HUES6 (cell line): ENCODE data around the gene GSE1.

Experiments used
- H3K27ac ChIP-seq: 2 replicates; pipeline ENCODE4 v1.7.0; 2013; ENCODE audit warnings: low read depth, mild to moderate bottlenecking, low read length, inconsistent platforms
- H3K27me3 ChIP-seq: 2 replicates; pipeline ENCODE4 v1.6.1; 2013; ENCODE audit warnings: low read length; ENCODE audit not compliant: control insufficient read depth, insufficient read depth
- H3K36me3 ChIP-seq: 2 replicates; pipeline ENCODE4 v1.6.1; 2013; ENCODE audit warnings: low read length; ENCODE audit not compliant: control insufficient read depth, insufficient read depth
- H3K4me1 ChIP-seq: 2 replicates; pipeline ENCODE4 v1.6.1; 2013; ENCODE audit warnings: low read length; ENCODE audit not compliant: control insufficient read depth, insufficient read depth
- H3K4me3 ChIP-seq: 2 replicates; pipeline ENCODE4 v1.5.1; 2013; ENCODE audit warnings: low read depth, low read length
- H3K9ac ChIP-seq: one replicate; pipeline ENCODE4 v1.6.1; 2013; ENCODE audit warnings: mild to moderate bottlenecking, low read length
- H3K9me3 ChIP-seq: 2 replicates; pipeline ENCODE4 v1.6.1; 2013; ENCODE audit warnings: low read depth, low read length; ENCODE audit not compliant: control insufficient read depth, insufficient read depth

The GSE1 gene

DNA sequence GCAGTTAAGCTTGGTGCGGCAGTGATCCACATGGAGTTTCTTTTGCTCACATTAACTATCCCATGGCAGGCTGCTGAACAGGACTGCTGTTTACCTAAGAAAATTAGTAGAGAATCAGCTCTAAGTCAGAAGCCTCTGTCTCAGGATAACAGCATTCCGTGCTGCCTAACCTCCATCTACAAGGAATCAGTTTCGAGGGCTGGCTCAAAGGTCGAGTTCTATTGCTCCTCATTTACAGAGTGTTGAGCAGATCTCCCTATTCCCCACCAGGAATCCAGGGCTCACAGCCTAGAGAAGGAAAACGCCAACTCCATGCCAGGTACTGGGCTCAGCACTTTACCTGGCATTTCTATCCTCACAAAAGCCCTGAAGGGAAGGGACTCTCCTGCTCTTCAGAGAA lies 65.7 kb downstream of the GSE1 start:
- Histone ChIP-seq H3K36me3 (peaks cover 88% of the 10 kb centered on the region), H3K4me3 (no peak overlapping the region), H3K27ac (no peak overlapping the region), H3K9me3 (no peaks in the 10 kb centered on the region), H3K4me1 (no peaks in the 10 kb centered on the region), H3K27me3 (no peaks in the 10 kb centered on the region), H3K9ac (no peak overlapping the region)

DNA sequence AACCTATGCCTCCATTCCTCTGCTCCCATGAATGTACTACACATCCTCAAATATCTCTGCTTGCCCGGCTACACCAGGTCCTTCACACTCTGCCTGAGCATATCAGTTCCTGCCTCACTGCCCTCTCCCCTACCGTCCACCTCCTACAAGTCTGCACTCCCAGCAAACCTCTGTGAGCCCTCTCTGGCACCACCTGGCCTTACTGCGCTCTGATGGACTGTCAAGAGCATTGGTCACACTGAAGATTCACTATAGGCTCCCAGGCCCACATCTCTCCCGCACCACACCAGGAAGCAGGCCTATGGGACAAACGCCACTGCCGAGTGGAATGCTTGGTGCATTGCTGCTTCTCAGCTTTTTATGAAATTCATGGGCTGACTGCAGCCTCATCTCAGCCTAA lies 66.7 kb downstream of the GSE1 start:
- Histone ChIP-seq H3K36me3 (peaks cover 86% of the 10 kb centered on the region), H3K27ac (no peak overlapping the region)

DNA sequence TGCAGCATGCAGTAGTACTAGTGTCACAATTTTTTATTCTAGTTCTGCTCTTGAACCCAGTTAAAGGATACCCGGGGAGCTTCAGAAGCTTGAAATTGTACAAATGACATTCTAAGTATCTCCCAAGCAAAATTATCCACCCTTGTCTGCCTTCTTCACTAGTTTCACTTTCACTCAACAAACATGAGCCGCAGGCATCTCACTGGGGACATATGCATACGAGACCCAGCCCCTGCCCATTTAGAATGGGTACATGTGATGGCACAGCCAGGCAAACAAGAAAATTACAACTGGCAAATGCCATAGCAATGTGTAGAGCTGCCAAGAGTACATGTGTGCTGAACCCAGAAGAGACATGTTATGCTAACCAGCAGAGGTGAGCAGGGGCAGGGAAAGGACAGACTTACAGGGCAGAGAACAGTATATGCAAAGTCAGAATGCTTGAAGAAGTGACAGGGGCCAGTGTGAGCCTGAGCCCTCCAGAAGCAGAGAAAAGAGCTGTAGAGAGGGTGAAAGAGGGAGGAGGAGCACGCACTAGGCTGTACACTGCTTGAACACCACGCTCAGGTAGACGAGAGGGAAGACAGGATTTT lies 67.3 kb downstream of the GSE1 start:
- peaks cover 86% of the 10 kb centered on the region for H3K36me3 ChIP-seq
- no peaks in the 10 kb centered on the region for H3K9me3 ChIP-seq
- no peaks in the 10 kb centered on the region for H3K4me1 ChIP-seq
- no peak overlapping the region for H3K9ac ChIP-seq
- no peak overlapping the region for H3K27ac ChIP-seq
- H3K4me3 ChIP-seq, result no peak overlapping the region
- H3K27me3 ChIP-seq, result no peaks in the 10 kb centered on the region

More for the DNA sequence above, 66.7 kb downstream of the GSE1 start:
- Histone ChIP-seq H3K27me3 (no peaks in the 10 kb centered on the region), H3K9me3 (no peaks in the 10 kb centered on the region), H3K4me3 (no peak overlapping the region), H3K4me1 (no peaks in the 10 kb centered on the region), H3K9ac (no peak overlapping the region)

DNA sequence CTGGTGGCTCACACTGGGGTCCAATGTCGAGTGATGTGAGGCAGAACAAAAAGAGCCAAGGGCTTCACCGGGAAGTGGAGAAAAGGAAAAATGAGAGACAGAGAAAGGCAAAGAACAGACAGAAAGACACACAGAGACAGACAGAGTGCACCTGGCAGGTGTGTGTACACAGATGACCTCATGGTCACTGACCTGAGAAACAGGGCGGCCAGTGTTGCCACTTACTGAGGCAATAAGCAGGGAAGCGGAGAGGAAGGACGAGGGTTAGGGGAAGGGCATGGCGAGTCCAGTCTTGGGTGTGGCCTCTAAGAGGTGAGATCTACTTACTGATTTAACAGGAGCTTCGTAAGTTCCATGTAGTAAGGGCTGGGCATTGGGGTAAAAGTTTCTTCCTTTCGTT lies 68.1 kb downstream of the GSE1 start:
- H3K9ac ChIP-seq, result no peak overlapping the region
- no peak overlapping the region for H3K27ac ChIP-seq
- no peaks in the 10 kb centered on the region for H3K4me1 ChIP-seq
- H3K4me3 ChIP-seq, result no peak overlapping the region
- H3K27me3 ChIP-seq, result no peaks in the 10 kb centered on the region
- H3K9me3 ChIP-seq, result no peaks in the 10 kb centered on the region
- H3K36me3 ChIP-seq, result peaks cover 83% of the 10 kb centered on the region

DNA sequence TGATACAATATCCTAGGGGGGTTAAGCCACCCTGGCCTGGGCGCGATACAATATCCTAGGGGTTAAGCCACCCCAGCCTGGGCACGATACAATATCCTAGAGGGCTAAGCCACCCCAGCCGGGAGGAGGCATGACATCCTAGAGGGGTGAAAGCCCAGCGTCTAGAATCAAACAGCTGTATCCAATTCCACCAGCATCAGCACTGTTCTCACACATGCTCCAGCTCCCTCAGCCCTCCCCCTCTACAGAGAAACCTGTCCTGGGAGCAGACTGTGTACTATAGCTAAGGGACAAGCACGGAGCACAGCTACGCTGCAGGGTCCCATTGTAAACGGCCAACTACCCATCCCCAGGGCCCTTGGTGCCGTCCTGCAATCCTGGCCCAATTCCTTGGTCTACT lies 69.4 kb downstream of the GSE1 start:
- Histone ChIP-seq H3K4me3 (no peak overlapping the region), H3K27ac (no peak overlapping the region), H3K4me1 (no peaks in the 10 kb centered on the region), H3K27me3 (no peaks in the 10 kb centered on the region), H3K9ac (no peak overlapping the region), H3K36me3 (peaks cover 75% of the 10 kb centered on the region), H3K9me3 (no peaks in the 10 kb centered on the region)

DNA sequence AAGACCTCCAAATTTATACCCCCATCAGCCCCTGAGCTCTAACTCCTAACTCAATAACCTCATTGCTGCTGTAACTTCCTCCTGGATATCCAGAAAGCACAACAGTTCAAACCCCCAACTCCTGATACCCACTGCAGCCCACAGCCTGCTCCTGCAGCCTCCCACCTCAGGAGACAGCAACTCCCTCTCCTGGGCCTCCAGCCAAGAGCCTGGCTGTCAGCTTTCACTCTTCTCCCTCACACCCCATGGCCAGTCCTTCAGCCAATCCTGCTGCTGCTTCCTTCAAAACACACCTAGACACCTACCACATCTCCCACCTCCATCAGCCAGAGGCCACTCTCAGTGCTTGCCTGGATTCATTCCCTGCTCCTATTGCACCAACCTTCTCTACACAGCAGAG lies 70.2 kb downstream of the GSE1 start:
- H3K27ac ChIP-seq, result no peak overlapping the region
- H3K9me3 ChIP-seq, result no peaks in the 10 kb centered on the region
- no peak overlapping the region for H3K9ac ChIP-seq
- H3K4me1 ChIP-seq, result no peaks in the 10 kb centered on the region
- no peaks in the 10 kb centered on the region for H3K27me3 ChIP-seq
- no peak overlapping the region for H3K4me3 ChIP-seq
- H3K36me3 ChIP-seq, result peaks cover 67% of the 10 kb centered on the region

DNA sequence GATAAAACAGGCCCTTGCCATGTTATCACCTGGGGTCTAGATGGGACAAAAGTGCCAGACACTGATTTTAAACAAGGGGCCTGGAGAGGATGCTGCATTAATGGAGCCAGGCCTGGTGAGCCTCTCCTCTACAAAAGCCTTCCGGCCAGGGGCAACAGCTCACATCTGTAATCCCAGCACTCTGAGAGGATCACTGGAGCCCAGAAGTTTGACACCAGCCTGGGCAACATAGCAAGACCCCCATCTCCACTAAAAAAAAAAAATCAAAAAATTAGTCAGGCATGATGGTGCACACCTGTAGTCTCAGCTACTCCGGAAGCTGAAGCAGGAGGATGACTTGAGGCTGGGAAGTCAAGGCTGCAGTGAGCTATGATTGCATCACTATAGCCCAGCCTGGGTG lies 72.1 kb downstream of the GSE1 start:
- no peak overlapping the region for H3K27ac ChIP-seq
- no peak overlapping the region for H3K4me3 ChIP-seq
- peaks cover 7% of the 10 kb centered on the region for H3K4me1 ChIP-seq
- H3K9me3 ChIP-seq, result no peaks in the 10 kb centered on the region
- H3K27me3 ChIP-seq, result peaks cover 8% of the 10 kb centered on the region; the same call in 1 of the 2 replicates
- H3K9ac ChIP-seq, result no peak overlapping the region
- peaks cover 48% of the 10 kb centered on the region for H3K36me3 ChIP-seq

DNA sequence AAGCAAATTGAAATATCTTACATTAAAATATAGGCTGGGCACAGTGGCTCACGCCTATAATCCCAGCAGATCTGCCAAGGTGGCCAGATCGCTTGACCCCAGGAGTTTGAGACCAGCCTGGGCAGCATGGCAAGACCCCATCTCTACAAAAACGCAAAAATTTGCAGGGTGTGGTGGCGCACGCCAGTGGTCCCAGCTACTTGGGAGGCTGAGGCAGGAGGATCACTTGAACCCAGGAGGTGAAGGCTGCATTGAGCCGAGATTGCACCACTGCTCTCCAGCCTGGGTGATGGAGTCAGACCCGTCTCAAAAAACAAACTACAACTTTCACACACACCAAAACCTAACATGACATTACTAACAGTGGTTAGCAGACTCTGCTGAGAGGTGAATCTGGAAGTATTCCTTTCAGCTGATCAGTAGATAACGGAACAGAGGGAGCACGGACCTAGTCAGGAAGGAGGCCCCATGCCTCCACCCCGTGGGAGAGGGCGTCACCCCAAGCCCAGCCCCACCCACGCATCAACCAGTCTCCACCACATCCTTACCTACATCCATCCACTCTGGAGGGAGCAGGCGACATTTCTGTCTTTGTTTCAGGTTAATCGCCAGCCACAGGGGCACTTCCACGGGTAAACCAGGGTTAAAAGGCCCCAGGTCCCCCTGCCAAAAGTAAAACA lies 73.9 kb downstream of the GSE1 start:
- H3K9me3 ChIP-seq, result no peaks in the 10 kb centered on the region
- H3K27me3 ChIP-seq, result peaks cover 13% of the 10 kb centered on the region; the same call in 1 of the 2 replicates
- H3K4me1 ChIP-seq, result peaks cover 7% of the 10 kb centered on the region
- H3K4me3 ChIP-seq, result peak overlapping the region; percentile 95; the same call in 1 of the 2 replicates
- H3K9ac ChIP-seq, result no peak overlapping the region
- H3K36me3 ChIP-seq, result peaks cover 32% of the 10 kb centered on the region
- H3K27ac ChIP-seq, result no peak overlapping the region

DNA sequence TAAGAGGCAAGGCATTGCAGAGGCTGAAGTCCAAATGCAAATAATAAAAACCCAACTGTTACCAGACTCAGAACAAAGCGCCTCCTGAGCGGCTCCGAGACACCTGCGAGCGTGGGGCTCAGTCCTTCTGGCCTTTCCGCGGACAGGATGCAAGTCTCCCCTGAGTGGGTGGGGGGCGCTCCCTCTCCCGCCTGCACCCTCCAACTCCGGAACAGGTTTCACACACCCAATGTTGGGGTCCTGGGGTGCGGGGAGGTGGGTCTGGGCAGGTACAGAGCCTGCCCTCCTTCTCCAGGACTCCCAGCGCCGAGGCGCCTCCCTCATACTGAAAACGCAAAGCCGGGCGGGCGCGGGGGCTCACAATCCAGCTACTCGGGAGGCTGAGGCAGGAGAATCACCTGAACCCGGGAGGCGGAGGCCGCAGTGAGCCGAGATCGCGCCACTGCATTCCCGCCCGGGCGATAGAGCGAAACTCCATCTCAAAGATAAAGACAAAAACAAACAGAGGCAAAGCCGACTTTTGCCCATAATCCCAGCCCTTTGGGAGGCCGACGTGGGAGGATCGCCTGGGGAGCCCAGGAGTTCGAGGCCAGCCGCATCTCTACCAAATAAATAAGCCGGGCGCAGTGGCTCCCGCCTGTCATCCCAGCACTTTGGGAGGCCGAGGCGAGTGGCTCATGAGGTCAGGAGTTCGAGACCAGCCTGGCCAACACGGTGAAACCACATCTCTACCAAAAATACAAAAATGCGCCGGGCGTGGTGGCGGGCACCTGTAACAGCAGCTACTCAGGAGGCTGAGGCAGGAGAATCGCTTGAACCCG lies 74.7 kb downstream of the GSE1 start:
- H3K9me3 ChIP-seq, result no peaks in the 10 kb centered on the region
- peak overlapping the region; percentile 98 for H3K9ac ChIP-seq
- H3K27ac ChIP-seq, result no peak overlapping the region; the same call in 1 of the 2 replicates
- H3K4me1 ChIP-seq, result peaks cover 7% of the 10 kb centered on the region
- H3K27me3 ChIP-seq, result peaks cover 13% of the 10 kb centered on the region; the same call in 1 of the 2 replicates
- peak overlapping the region; percentile 95 for H3K4me3 ChIP-seq
- H3K36me3 ChIP-seq, result peaks cover 24% of the 10 kb centered on the region

DNA sequence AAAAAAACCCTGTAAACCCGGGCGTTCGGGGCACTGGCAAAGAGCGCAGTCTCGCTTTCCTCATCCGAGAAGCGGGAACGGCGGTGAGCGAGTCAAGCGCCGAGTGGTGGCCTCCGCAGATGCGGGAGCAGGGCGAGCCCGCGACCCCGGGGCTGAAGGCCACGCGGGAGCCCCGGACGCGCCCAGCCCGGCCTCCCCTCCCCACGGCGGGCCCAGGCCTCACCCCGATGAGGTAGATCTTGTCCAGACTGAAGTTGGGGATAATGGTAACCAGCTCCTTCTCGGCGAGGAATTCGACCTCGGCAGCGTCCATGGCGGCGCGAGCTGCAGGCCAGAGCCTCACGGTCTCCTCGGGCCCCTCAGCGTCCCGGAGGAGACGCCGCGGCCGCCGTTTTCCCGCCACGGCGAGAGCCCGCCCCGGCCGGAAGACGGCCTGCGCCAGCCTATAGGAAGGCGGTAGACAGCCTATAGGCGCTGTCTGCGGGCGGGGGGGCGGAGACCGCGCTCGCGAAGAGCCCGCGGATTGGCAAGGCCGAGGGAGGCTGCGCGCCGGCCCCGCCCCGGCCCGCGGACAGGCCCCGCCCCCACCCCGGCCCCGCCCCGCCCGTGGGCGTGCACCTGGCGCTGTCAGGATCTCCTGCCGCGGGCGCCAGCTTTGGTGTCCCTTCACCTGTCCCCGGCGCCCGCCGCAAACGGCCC lies 75.6 kb downstream of the GSE1 start, which contains the start of gene GINS2:
TSS of gene GINS2 (minus strand) at position 369 of the 699 bp plus-strand sequence. CDS start at position 313, 56 bp downstream.
- H3K36me3 ChIP-seq, result peaks cover 17% of the 10 kb centered on the region
- H3K9me3 ChIP-seq, result no peaks in the 10 kb centered on the region
- peaks cover 7% of the 10 kb centered on the region for H3K4me1 ChIP-seq
- H3K4me3 ChIP-seq, result peak within 1 kb of the TSS; percentile 95
- peak within 1 kb of the TSS; percentile 98 for H3K9ac ChIP-seq
- H3K27ac ChIP-seq, result peak within 1 kb of the TSS; percentile 92
- H3K27me3 ChIP-seq, result peaks cover 13% of the 10 kb centered on the region; the same call in 1 of the 2 replicates
